NCI-H2081 treated with DMSO at 0.1 percent for 48 hours (cell line): ENCODE results near the gene NKRF.

Experiments used
- DNase-seq: peaks from one replicate; lab custom pipeline; 2025; lab: John Stamatoyannopoulos, UW

Gene NKRF

DNA sequence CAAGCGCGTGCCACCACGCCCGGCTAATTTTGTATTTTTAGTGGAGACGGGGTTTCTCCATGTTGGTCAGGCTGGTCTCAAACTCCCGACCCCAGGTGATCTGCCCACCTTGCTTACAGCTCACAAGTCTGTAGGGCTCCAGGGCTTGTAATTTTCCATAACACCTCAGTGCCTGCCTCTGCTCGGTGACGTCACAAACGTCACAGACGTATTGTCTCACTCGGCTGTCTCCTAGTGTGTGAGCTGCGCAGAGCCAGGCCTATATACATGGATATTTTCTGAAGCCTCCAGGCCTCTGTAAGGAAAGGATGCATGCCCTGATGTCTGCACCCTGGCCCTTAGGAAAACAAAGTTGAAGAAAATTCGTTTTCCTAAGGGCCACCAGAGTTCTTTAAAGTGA lies 8.6 kb upstream of the NKRF start:
- DNase-seq: no peak

DNA sequence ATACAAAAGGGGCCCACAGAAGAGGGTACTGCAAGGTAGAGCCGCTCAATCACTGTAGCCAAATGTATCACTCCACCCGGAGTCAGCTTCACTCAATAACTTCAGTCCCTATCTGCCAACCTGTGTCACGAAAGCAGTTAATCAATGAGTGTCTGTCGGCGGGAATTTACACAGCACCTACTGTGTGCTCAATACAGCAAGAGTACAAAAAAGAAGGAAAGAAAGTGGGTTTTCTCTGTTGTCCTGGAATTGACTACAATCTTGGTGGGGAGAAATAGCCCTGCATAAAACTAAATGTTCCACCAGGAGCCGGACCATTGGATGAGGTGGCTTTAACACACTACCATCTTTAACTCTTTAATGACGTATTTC lies 780 bp upstream of the NKRF start:
- DNase-seq: no peak

DNA sequence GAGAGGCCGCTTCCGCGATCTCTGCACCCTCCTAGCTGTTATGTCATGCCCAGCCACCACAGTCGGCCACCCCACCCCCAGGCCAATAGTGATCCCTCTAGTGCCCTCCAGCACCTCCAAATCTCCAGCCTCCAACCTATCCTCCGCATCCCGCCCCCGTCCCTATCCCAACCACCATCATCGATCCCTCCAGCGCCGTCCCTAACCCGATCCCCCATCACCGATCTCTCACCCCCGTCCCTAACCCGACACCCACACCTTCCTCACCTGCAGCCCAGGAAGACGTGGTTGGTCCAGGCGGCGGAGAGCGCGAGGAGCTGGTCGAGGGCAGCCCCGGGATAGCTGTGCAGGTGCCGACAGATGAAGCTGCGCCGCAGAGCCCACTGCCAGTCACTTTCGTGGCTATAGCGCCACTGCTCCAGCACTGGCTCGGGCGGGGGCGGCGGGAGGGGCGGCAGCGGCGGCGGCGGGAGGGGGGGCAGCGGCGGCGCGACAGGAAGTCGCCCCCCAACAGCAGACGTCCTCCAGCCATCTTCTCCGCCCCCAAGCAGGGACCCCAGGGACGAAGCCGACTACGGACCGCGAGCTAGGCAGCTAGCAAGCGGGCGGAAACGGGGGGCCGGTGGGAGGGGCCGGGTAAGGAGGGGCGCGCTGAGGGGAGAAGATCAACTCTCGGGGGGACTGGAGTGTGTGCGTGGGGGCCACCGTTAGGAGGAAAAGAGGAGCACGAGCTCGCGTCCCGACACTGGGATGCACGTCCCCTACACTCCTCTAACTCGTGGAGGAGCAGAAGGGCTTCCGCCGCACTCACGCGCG lies 552 bp downstream of the NKRF start:
- DNase-seq: no peak

DNA sequence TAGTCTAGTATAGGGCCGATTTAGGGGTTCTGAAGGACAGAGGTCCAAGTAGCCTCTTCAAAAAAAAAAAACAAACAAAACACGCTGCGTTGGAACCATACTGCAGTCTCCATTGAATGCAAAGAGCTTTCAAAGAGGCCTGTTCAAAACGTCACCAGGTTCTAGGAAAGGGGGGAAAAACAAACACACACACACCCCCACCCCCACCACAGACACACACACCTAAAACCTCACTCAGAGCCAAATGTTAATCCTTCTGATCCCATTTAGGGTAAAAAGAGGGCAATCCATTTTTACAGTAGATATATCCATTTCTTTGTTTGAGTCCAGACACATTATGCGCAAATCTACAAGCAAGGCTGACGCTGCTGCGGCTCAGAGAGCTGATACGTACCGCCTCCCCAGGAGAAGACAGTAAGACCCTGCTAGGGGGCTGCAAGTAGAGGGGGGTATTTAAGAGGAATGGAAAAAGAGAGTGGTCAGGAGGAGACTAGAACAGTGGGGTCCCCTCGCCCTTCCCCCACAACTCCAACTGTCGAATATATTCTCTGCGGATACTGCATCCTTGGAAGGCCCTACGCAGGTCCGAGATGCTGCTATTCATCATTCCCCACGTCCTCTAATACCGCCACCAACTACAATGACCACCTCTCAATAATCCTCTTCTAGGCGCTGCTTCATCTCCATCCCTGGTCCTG lies 1.3 kb downstream of the NKRF start:
- DNase-seq: peak; percentile 14

DNA sequence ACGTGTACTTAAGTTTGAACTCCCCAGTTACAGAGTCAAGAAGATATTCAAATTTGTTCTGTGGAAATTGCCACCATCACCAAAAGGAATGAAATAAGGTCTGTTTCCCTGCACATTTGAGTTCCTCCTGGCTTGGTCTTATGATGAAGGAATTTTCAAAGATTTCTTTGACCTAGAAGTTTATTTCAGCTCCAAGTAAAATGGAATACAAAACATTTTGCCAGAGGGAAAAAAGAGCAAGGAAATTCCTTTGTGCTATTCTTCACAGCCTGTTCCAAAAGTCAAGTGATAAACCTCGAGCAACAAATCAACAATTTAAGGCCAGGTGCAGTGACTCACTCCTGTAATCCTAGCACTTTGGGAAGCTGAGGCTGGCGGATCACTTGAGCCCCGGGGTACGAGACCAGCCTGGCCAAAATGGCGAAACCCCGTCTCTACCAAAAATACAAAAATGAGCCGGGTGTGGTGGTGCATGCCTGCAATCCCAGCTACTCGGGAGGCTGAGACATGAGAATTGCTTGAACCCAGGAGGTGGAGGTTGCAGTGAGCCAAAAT lies 3.4 kb downstream of the NKRF start:
- no peak for DNase-seq

DNA sequence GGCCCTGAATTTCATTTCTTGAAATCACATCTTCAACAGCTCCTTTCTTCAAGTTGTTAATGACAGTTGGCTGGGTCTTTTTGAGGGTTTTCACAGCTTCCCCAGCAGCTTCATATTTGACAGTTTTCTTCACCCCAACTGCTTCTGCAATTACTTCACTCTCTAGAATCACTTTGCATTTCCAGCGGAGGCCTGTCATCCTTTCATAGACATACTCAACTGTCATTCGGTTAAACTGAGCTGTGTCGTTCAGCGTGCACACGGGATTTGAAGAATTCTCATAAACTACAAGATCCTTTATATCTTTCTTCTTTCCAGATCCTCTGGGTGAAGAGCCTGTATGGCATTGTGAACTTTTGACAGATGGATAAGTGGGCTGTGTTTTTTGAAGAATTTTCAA lies 16.4 kb downstream of the NKRF start:
- DNase-seq: no peak

DNA sequence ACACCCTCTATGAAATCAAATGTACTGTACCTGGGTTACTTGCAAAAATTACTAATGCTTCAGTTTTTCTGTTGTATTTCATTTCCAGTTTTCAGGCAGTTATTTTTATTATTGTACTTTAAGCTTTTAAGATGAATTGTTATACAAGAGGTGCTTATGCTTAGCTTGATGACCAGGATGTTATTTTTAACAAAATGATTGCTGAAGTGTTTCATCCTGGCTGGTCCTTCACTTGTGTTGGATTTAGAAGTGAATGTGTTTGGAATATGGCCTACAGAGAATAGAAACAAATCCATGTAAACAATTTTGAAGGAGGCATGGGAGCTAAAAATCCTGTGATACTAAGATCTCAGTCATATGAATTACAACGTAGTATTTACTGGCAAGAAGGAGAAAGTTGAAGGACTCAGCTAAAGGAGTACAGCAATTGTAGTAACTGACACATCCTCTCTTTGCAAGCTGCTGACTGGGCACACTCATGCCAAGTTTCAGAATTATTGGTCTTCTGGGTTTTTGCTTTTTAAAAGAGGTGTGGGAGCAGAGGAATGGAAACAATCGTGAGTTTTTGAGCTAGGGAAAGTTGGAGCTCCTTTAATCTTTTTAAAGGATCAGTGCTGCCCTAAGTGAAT lies 22.7 kb downstream of the NKRF start:
- DNase-seq: no peak

DNA sequence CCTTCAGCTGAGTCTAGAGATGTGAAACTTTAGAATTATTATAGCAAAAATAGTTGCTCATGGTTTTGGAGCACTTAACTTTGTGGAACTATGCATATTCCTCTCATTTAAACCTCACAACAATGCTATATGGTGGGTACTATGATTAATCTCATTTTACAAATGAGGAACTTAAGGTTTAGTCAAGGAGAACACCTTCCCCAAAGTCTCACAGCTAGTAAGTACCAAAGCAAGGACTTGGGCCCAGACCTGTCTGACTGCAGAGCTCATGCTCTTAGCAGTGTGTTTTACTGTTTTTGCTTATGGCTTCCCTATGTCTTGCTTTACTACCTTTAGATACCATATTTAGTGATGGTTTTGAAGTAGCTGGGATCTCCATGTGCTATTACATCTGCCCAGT lies 26.8 kb downstream of the NKRF start:
- DNase-seq: no peak

DNA sequence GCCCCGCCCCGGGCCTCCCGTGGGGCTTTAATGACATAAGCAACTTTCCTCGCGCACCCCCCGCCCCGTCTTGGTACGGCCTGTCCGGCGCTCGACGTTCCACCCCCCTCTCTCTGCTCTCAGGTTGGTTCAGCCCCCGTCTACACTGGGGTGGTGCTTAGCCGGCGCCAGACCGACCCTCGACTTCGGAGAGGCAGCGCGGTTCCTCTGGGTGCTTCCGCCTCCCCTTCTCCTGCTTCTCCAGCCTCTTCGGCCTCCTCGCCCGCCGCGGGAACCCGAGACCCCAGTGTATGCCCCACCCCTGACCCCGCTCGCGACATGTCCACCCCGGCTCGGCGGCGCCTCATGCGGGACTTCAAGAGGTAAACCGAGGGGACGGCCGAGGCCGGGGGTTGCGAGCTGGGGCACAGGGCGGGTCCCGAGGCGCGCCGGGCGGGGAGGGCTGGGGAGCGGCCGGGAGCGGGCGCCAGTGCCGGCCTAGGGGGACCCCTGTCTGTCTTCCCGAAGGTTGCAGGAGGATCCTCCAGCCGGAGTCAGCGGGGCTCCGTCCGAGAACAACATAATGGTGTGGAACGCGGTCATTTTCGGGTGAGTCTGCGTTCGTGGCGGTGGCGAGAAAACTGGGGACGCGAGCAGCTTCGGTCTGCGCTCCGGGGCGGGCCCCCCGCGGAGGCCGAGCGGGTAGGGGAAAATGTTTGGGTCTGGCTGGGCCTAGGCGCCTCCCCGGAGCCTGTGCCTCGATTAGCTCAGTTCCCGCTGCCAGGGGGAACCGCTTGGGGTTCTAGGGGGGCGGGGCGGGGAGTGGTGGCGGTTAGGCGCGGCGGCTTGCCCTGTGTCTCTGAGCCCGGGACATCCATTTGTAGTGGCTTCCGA lies 31.6 kb downstream of the NKRF start, which contains the start of gene UBE2A:
Gene UBE2A (plus strand): TSS at position 170 of the 873 bp plus-strand sequence. CDS start 149 bp downstream, at position 319.
- DNase-seq: peak; percentile 57

DNA sequence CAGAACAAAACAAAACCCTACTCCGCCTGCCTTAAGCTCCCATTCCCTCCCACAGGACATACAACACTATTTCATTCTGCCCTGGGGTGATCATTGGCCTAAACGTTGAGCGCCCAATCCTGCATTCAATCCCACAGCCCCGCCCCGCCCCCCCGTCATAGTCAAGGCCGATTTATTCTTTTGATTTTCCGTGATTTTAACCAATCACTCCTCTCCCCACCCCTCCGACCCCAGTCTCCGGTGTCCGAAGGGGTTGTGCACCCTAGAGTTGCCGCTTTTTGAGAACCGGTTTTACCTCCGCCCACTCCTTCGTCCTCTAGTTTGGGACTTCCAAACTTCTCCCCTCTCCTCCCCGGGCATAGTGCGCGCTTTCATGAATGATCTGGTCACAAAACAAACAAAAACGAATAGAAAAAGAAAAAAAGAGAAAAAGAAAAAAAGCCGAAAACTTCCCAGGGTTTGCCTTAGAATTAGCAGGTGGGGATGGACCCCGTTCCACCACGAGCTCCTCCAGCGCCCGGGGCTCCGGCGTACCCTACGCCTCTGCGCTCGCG lies 32.3 kb downstream of the NKRF start:
- no peak for DNase-seq

DNA sequence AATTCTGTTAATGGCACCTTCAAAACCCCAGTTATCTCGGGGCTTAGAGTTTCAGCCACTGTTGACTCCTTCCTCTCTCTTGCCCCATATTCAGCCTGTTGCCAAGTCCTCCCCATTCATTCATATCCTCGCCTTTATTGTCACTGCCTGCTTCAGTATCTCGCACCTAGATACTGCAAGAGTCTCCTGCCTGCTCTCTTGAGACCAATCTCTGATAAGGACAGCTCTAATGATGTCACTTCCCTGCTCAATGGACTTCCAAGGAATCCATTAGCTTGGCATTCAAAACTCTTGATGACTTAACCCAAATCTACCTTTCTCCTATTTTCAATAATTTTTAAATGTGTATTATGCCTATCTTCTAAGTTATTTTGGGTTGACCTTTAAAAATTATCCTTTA lies 33.0 kb downstream of the NKRF start:
- no peak for DNase-seq

DNA sequence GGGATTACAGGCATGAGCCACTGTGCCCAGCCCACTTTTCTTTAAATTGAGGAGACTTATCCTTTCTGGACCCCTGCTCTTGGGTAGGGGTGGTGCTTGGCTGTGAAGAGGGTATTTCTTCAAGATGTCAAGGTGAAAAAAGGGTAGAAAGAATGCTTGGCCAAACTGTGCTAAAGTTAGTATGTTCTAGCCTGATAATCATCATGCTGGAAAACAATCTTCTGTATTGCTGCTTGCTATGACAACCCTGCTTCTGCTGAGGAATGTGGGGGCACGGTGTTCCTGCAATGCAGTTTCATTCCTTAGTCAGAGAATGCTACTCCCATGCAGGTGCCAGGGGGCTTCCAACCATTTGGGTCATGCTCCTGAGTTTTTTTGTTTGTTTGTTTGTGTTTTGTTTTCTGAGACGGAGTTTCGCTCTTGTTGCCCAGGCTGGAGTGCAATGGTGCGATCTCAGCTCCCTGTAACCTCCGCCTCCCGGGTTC lies 35.8 kb downstream of the NKRF start:
- no peak for DNase-seq

DNA sequence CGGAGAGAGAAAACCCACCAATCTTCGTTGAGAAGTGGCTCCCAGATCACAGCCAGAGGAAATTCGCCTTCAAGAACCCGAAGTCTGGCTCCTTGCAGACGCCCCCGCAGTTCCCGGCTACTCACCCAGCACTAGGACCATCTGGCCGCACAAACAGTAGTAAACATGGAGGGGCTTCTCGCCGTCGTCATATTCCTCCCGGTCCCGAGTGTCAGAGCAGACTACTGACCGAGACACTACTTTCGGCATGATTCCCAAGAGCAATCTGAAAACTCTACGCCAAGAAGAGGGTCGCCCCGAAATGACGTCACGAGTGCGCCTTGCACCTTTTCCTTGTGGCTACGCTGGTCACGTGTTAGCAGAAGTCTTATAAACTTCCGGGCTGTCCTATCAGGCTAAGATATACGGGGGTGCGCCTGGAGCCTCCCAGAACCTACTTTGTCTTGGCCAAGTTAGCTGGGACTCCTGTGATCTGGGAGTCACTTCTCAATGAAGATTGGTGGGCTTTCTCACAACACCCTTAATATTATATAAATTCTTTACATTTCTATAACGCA lies 41.0 kb downstream of the NKRF start, which contains the start of gene STEEP1:
Gene STEEP1 (minus strand): TSS at position 303 of the 557 bp plus-strand sequence. CDS start 54 bp downstream, at position 249.
- DNase-seq: peak; percentile 96

DNA sequence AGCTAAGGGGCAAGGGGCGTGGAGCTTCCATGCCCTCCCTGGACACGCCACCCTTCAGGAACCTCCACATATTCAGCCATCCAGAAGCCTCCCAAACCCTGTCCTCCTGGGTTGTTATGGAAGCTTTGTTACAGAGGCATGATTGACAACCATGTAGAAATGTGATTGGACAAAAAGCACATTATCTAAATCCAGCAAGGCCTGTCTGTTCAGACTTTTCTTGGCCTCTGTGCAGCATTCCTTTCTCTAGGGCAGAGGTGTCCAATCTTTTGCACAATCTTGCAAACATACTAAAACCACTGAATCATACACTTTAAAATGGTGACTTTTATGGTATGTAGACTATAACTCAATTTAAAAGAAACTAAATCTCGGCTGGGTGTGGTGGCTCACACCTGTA lies 53.7 kb downstream of the NKRF start:
- no peak for DNase-seq

DNA sequence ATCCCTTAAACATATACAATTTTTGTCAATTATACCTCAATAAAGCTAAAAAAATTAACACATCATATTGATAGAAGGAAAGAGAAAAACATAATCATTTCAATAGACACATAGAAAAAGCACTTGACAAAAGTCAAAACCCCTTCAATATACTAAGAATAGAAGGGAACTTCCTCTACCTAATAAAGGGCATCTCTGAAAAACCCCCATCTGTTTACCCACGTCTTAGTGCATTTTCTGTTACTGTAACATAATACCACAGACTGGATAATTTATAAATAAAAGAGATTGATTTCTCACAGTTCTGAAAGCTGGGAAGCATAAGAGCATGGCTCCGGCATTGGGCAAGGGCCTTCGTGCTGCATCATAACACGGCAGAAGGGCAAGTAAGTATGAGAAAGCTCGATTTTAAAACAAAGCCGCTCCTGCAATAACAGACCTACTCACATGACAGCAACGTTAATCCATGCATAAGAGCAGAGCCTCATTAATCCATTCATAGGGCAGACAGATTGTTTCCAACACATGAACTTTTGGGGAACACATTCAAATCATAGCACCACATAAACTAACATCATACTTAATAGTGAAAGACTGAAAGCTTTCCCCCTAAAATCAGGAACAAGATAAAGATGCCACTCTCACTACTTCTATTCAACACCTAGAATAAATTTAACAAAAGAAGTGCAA lies 56.8 kb downstream of the NKRF start:
- DNase-seq: no peak

DNA sequence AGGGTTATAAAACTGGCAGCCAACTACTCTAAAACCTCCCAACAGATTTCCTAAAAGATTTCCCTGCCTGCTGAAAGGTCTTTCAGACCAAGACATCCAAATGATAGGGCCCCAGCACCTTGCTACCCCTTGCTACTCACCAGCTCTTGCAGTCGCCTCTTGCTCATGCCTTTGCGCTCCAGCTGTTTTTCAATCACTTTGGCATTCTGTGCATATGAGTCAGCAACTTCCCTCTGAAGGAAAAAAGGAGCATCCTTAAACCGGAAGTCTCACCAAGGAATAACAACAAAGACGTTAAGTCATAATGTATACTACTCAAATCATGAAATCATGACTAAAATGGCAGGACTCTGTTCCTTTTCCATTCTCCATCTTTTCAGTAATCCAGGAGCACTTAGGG lies 65.0 kb downstream of the NKRF start:
- no peak for DNase-seq

DNA sequence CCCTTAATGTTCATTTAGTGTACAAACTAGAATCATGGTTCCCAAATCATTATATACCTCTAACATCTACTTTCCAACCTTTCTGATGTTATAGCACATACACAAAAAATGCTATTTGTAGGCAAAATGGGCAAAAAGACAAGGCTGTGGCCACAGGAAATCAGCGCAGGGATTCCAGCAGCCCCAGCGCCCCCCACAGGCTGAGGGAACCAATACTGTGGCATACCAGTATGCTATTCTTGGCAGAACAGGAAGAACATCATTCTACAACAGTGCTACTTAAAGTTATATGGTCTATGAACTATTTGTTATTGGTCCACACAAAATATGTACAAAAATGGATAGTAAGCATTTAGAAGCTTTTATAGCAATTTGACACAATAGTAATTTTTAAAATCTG lies 66.4 kb downstream of the NKRF start:
- no peak for DNase-seq
